Measurements from ENCODE around the gene PRPSAP1.
A peak's percentile ranks its signal among the peaks of the same experiment; 100 is the strongest.
"Not testable (repeated sequence)": the region's sequence is repeated elsewhere in the genome, so short reads cannot be mapped to it uniquely, and the experiment has no call there.

Gene PRPSAP1

GRCh38 chr17:76317535-76317934, 36.2 kb downstream of the PRPSAP1 start:
- DNase-seq = no peak

GRCh38 chr17:76314392-76315227, 39.1 kb downstream of the PRPSAP1 start:
- DNase-seq = no peak

- no peak for DNase-seq
These were observed 41.0 kb downstream of the PRPSAP1 start for GRCh38 chr17:76312735-76313134.

- DNase-seq = no peak
These were observed 44.3 kb downstream of the PRPSAP1 start for GRCh38 chr17:76309461-76309860.

GRCh38 chr17:76307966-76308338, 45.8 kb downstream of the PRPSAP1 start, which contains the start of gene QRICH2:
Gene QRICH2 (minus strand): TSS chr17:76308276. CDS start chr17:76307998, 278 bp downstream.
- DNase-seq = no peak

- DNase-seq = no peak
These were observed 46.3 kb downstream of the PRPSAP1 start for GRCh38 chr17:76307299-76307965.

GRCh38 chr17:76305135-76305454, 48.6 kb downstream of the PRPSAP1 start:
- not testable (repeated sequence) for DNase-seq

- no peak for DNase-seq
These were observed 49.2 kb downstream of the PRPSAP1 start for GRCh38 chr17:76304226-76305134.

- no peak for DNase-seq
These were observed 56.3 kb downstream of the PRPSAP1 start for GRCh38 chr17:76297436-76297835.

GRCh38 chr17:76296889-76297288, 56.8 kb downstream of the PRPSAP1 start:
- no peak for DNase-seq

GRCh38 chr17:76296186-76296585, 57.5 kb downstream of the PRPSAP1 start:
- no peak for DNase-seq

- no peak for DNase-seq
These were observed 60.6 kb downstream of the PRPSAP1 start for GRCh38 chr17:76293106-76293505.

- DNase-seq = no peak
These were observed 61.1 kb downstream of the PRPSAP1 start for GRCh38 chr17:76292567-76292966.

GRCh38 chr17:76281573-76282371, 71.9 kb downstream of the PRPSAP1 start:
- DNase-seq = no peak

GRCh38 chr17:76280650-76281049, 73.1 kb downstream of the PRPSAP1 start:
- DNase-seq = no peak

GRCh38 chr17:76279742-76280287, 73.9 kb downstream of the PRPSAP1 start:
- DNase-seq = no peak

GRCh38 chr17:76278952-76279741, 74.6 kb downstream of the PRPSAP1 start:
- DNase-seq = peak; percentile 49

- no peak for DNase-seq
These were observed 75.3 kb downstream of the PRPSAP1 start for GRCh38 chr17:76278268-76278908.

GRCh38 chr17:76277300-76278267, 76.1 kb downstream of the PRPSAP1 start:
- no peak for DNase-seq
